Peyer's patch (tissue), 4 donors: ENCODE data around the gene HTRA3.

Source experiments
- POLR2A ChIP-seq, 2 donors: fragments of 450-650 bp; IDR thresholded peaks; one replicate each; pipeline ENCODE4 v1.5.1; 2017; ENCODE audit warnings: antibody characterized with exemption in 2 of 2, mild to moderate bottlenecking in 2 of 2, moderate library complexity in 2 of 2
- TF ChIP-seq, protein P1 (sequence below), 6 experiments: fragments of 450-650 bp in 4 of 6; fragments of 200-600 bp in 2 of 6; sonication (generic) in 1 of 6; IDR thresholded peaks; one replicate each; pipeline ENCODE4 v1.5.1; 2017 to 2019; ENCODE audit warnings: antibody characterized with exemption in 6 of 6, mild to moderate bottlenecking in 3 of 6, moderate library complexity in 1 of 6

DNA sequence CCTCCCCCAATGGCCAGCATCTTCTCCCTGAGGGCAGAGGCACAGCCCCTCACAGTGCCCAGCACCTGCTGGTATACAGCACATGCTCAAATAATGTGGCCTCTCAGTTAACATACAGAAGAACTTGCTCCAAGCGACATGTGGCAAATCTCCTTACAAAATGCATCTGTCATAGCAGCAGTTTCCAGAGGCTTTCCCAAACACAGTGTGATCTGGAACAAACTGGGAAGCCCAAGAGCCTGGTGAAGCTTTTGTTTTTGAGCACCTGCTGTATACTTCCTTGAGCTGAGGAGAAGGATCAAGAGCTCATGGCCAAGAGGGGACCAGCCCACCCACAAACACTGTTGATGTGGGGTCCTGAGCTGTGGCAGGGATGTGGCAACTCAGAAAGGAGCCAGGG lies 34.8 kb upstream of the HTRA3 start:
- TF ChIP-seq, protein P1, sequence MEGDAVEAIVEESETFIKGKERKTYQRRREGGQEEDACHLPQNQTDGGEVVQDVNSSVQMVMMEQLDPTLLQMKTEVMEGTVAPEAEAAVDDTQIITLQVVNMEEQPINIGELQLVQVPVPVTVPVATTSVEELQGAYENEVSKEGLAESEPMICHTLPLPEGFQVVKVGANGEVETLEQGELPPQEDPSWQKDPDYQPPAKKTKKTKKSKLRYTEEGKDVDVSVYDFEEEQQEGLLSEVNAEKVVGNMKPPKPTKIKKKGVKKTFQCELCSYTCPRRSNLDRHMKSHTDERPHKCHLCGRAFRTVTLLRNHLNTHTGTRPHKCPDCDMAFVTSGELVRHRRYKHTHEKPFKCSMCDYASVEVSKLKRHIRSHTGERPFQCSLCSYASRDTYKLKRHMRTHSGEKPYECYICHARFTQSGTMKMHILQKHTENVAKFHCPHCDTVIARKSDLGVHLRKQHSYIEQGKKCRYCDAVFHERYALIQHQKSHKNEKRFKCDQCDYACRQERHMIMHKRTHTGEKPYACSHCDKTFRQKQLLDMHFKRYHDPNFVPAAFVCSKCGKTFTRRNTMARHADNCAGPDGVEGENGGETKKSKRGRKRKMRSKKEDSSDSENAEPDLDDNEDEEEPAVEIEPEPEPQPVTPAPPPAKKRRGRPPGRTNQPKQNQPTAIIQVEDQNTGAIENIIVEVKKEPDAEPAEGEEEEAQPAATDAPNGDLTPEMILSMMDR (IDR thresholded peaks at IDR 0.05), result no peak
- TF ChIP-seq POLR2A (IDR thresholded peaks at IDR 0.05), result no peak
